Heart left ventricle (tissue), 13 donors: ENCODE measurements around the gene OR5H2.

Experiments
- CTCF ChIP-seq, 12 donors: fragments of 200-600 bp; sonication (generic) in 4 of 12; IDR thresholded peaks; one replicate each; pipeline versions ENCODE4 v1.5.0 to v1.8.0; 2018 to 2022; ENCODE audit warnings: antibody characterized with exemption in 12 of 12, mild to moderate bottlenecking in 5 of 12
- POLR2A ChIP-seq, 2 donors: fragments of 450-650 bp; IDR thresholded peaks; one replicate each; pipeline ENCODE4 v1.6.1; 2017; ENCODE audit warnings: antibody characterized with exemption in 2 of 2, mild to moderate bottlenecking in 2 of 2, moderate library complexity in 2 of 2
- donor health status: ischemic (EF 13 %, LVEDD 7.1; RV severe dilation, severe dysfunction).
- donor health status: DM: no; HTN: yes; CAD: no.
- donor health status: DM: no; HTN: no; CAD: no.
- donor health status: ischemic (EF 25% LVEDD 6.9; RV normal size, moderate dysfunction).
- donor health status: ischemic (EF 25% LVEDD 5.7; RV mildly dilated, moderate dysfunction).
- donor health status: ischemic (EF 35%, LVEDD 5.7; RV mildly dilated, moderate dysfunction).
- donor health status: nonischemic (EF 11% LVEDD 7.7; RV severe dilation, severe dysfunction).
- donor health status: DM: yes; HTN: yes; CAD: no.
- donor health status: PGD.
- donor health status: ischemic (EF 29% LVEDD 5.4; RV normal size, mild dysfunction).
- donor health status: nonischemic (EF 23%, LVEDD 6.1; RV moderate dilation, normal function).

- TF ChIP-seq CTCF (IDR thresholded peaks at IDR 0.05) = no peak
- no peak for TF ChIP-seq POLR2A (IDR thresholded peaks at IDR 0.05)
Observed at GRCh38 chr3:98269846-98270245, 12.5 kb upstream of the OR5H2 start.
